Neural cell (in vitro differentiated cells): Measurements from ENCODE around the gene CDKAL1. TPM values are rescaled to one million over a fixed set of nuclear protein-coding genes. Genes with fewer than 3 reads are reported as not detected.

Experiments
- H2AFZ ChIP-seq: fragments of 200-600, 300-800 bp; sonication (generic), shearing (Covaris generic); 2 replicates; pipeline ENCODE4 v1.6.0; 2014; ENCODE audit warnings: low read depth, mild to moderate bottlenecking, antibody characterized with exemption, low read length, moderate library complexity
- H3F3A ChIP-seq: fragments of 200-600 bp; shearing (Covaris generic); 2 replicates; pipeline ENCODE4 v1.6.1; 2016; ENCODE audit warnings: mild to moderate bottlenecking, moderate library complexity, mixed read lengths, antibody characterized with exemption, low read length; ENCODE audit not compliant: insufficient read depth, poor library complexity, severe bottlenecking
- H3K27ac ChIP-seq: fragments of 200-600, 300-800 bp; sonication (generic), shearing (Covaris generic); 2 replicates; pipeline ENCODE4 v1.5.1; 2014; ENCODE audit warnings: mild to moderate bottlenecking, low read length, moderate library complexity
- H3K27me3 ChIP-seq: fragments of 300-800, 200-600 bp; sonication (generic), shearing (Covaris generic); 2 replicates; pipeline ENCODE4 v1.6.0; 2014; ENCODE audit warnings: mild to moderate bottlenecking, low read depth, low read length, moderate library complexity; ENCODE audit not compliant: insufficient read depth
- H3K36me3 ChIP-seq: fragments of 300-800, 200-600 bp; sonication (generic), shearing (Covaris generic); 2 replicates; pipeline ENCODE4 v1.5.1; 2014; ENCODE audit warnings: mild to moderate bottlenecking, antibody characterized with exemption, low read length, moderate library complexity; ENCODE audit not compliant: insufficient read depth
- H3K4me2 ChIP-seq: fragments of 300-800, 200-600 bp; sonication (generic), shearing (Covaris generic); 2 replicates; pipeline ENCODE4 v1.6.0; 2014; ENCODE audit warnings: mild to moderate bottlenecking, low read length
- H3K4me3 ChIP-seq: fragments of 300-800, 200-600 bp; sonication (generic), shearing (Covaris generic); 2 replicates; pipeline ENCODE4 v1.5.1; 2014; ENCODE audit warnings: mild to moderate bottlenecking, low read length, moderate library complexity
- H3K79me2 ChIP-seq: fragments of 200-600 bp; shearing (Covaris generic); replicated peaks from 2 replicates; pipeline ENCODE4 v1.6.0; 2014; ENCODE audit warnings: mild to moderate bottlenecking, low read length, moderate library complexity; ENCODE audit not compliant: insufficient read depth
- H3K9ac ChIP-seq: fragments of 300-800, 200-600 bp; sonication (generic), shearing (Covaris generic); 2 replicates; pipeline ENCODE4 v1.6.1; 2016; ENCODE audit warnings: mild to moderate bottlenecking, low read length, mixed read lengths
- H3K9me2 ChIP-seq: fragments of 200-600 bp; shearing (Covaris generic); 2 replicates; pipeline ENCODE4 v1.6.1; 2016; ENCODE audit warnings: mild to moderate bottlenecking, low read length, mixed read lengths; ENCODE audit not compliant: insufficient read depth
- H3K9me3 ChIP-seq: fragments of 200-600, 300-800 bp; sonication (generic), shearing (Covaris generic); 2 replicates; pipeline ENCODE4 v1.6.1; 2016; ENCODE audit warnings: mild to moderate bottlenecking, mixed run types, low read length, moderate library complexity, mixed read lengths
- H4K20me1 ChIP-seq: fragments of 200-600 bp; shearing (Covaris generic); 2 replicates; pipeline ENCODE4 v1.6.1; 2016; ENCODE audit warnings: mild to moderate bottlenecking, mixed run types; ENCODE audit not compliant: insufficient read depth
- EP300 ChIP-seq: fragments of 450-650 bp; conservative IDR thresholded peaks from 2 replicates; pipeline ENCODE4 v1.6.1; 2014; ENCODE audit warnings: antibody characterized with exemption, mild to moderate bottlenecking, moderate library complexity; ENCODE audit not compliant: poor library complexity, severe bottlenecking
- EZH2 ChIP-seq: fragments of 200-600, 300-800 bp; shearing (Covaris generic), sonication (generic); IDR thresholded peaks from 2 replicates; pipeline ENCODE4 v1.6.1; 2014; ENCODE audit warnings: antibody characterized with exemption, low read length, borderline replicate concordance, mild to moderate bottlenecking; ENCODE audit not compliant: insufficient read depth, poor library complexity, severe bottlenecking
- MXI1 ChIP-seq: fragments of 450-650 bp; conservative IDR thresholded peaks from 2 replicates; pipeline ENCODE4 v1.6.1; 2014; ENCODE audit warnings: antibody characterized with exemption, mild to moderate bottlenecking; ENCODE audit not compliant: poor library complexity, severe bottlenecking
- POLR2AphosphoS5 ChIP-seq: IDR thresholded peaks from 2 replicates; pipeline ENCODE4 v1.6.1; 2012
- RAD21 ChIP-seq: fragments of 450-650 bp; conservative IDR thresholded peaks from 2 replicates; pipeline ENCODE4 v1.6.1; 2014; ENCODE audit warnings: antibody characterized with exemption, mild to moderate bottlenecking, moderate library complexity
- SMC3 ChIP-seq: fragments of 450-650 bp; conservative IDR thresholded peaks from 2 replicates; pipeline ENCODE4 v1.6.1; 2014; ENCODE audit warnings: antibody characterized with exemption, mild to moderate bottlenecking, moderate library complexity; ENCODE audit not compliant: poor library complexity
- TAF1 ChIP-seq: IDR thresholded peaks from 2 replicates; pipeline ENCODE4 v1.6.1; 2012; ENCODE audit warnings: low read depth
- polyA plus RNA-seq: library from polyadenylated mRNA; depleted of rRNA; stranded (reverse); fragments of >200 nt; gene quantifications from 2 replicates; pipeline ENCODE4 v1.2.3, GENCODE V29; 2014
- TF ChIP-seq, protein P1 (sequence below): IDR thresholded peaks from 2 replicates; pipeline ENCODE4 v1.6.1; 2012; ENCODE audit warnings: borderline replicate concordance
- TF ChIP-seq, protein P2 (sequence below): fragments of 450-650 bp; IDR thresholded peaks from 2 replicates; pipeline ENCODE4 v1.5.1; 2014; ENCODE audit warnings: antibody characterized with exemption, mild to moderate bottlenecking, moderate library complexity; ENCODE audit not compliant: poor library complexity, severe bottlenecking

Gene CDKAL1
- polyA plus RNA-seq, 1 donor from 2014 or later: 10.7 TPM

DNA sequence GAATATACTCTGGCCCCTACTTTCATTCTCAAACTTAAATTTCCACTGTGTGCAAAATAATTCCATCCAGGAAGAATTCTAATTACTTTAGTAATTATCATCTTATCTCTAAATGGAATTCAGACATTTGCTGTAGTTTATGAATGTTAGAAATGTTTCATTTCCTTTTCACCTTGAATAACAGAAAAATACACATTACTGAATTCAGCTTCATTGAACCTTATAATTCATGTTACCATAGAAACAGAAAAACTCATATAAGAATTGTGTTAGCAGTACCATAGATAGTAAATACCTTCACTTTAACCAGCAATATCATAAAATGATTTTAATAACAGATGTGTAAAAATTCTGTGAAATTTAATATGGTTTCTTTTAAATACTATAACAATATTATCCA lies 514.9 kb downstream of the CDKAL1 start:
- Histone ChIP-seq H3K9me2 (no peaks in the 10 kb centered on the region), H3K9ac (no peak overlapping the region), H3K27me3 (no peaks in the 10 kb centered on the region), H3F3A (no peaks in the 10 kb centered on the region), H2AFZ (no peak overlapping the region), H3K79me2 (no peaks in the 10 kb centered on the region), H4K20me1 (no peaks in the 10 kb centered on the region), H3K4me2 (peak overlapping the region; percentile 9), H3K27ac (peak overlapping the region; percentile 52), H3K4me3 (peak overlapping the region; percentile 22), H3K9me3 (no peaks in the 10 kb centered on the region), H3K36me3 (no peaks in the 10 kb centered on the region)
- TF ChIP-seq, protein P1, sequence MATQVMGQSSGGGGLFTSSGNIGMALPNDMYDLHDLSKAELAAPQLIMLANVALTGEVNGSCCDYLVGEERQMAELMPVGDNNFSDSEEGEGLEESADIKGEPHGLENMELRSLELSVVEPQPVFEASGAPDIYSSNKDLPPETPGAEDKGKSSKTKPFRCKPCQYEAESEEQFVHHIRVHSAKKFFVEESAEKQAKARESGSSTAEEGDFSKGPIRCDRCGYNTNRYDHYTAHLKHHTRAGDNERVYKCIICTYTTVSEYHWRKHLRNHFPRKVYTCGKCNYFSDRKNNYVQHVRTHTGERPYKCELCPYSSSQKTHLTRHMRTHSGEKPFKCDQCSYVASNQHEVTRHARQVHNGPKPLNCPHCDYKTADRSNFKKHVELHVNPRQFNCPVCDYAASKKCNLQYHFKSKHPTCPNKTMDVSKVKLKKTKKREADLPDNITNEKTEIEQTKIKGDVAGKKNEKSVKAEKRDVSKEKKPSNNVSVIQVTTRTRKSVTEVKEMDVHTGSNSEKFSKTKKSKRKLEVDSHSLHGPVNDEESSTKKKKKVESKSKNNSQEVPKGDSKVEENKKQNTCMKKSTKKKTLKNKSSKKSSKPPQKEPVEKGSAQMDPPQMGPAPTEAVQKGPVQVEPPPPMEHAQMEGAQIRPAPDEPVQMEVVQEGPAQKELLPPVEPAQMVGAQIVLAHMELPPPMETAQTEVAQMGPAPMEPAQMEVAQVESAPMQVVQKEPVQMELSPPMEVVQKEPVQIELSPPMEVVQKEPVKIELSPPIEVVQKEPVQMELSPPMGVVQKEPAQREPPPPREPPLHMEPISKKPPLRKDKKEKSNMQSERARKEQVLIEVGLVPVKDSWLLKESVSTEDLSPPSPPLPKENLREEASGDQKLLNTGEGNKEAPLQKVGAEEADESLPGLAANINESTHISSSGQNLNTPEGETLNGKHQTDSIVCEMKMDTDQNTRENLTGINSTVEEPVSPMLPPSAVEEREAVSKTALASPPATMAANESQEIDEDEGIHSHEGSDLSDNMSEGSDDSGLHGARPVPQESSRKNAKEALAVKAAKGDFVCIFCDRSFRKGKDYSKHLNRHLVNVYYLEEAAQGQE: no peak
- TF ChIP-seq SMC3 (no peak), TAF1 (no peak)
- TF ChIP-seq, protein P2, sequence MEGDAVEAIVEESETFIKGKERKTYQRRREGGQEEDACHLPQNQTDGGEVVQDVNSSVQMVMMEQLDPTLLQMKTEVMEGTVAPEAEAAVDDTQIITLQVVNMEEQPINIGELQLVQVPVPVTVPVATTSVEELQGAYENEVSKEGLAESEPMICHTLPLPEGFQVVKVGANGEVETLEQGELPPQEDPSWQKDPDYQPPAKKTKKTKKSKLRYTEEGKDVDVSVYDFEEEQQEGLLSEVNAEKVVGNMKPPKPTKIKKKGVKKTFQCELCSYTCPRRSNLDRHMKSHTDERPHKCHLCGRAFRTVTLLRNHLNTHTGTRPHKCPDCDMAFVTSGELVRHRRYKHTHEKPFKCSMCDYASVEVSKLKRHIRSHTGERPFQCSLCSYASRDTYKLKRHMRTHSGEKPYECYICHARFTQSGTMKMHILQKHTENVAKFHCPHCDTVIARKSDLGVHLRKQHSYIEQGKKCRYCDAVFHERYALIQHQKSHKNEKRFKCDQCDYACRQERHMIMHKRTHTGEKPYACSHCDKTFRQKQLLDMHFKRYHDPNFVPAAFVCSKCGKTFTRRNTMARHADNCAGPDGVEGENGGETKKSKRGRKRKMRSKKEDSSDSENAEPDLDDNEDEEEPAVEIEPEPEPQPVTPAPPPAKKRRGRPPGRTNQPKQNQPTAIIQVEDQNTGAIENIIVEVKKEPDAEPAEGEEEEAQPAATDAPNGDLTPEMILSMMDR: no peak

DNA sequence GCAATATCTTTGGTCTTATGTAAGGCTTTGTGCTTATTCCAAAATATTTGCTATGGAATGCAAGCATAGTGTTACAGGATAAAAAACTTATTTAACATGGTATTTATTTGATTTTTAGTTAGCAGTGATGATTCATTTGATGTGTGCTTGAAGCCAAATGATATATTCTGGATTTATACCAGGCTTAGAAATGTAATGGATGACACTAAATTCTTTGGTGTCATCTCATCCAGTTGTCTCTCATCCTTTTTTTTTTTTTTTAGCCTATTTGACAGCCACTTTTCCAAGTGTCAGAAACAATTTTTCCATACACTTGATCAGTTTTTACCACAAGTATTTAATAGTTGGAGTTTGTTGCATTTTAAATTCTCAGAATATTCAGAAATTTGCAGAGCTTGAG lies 515.3 kb downstream of the CDKAL1 start:
- no peaks in the 10 kb centered on the region for H3F3A ChIP-seq
- TF ChIP-seq, protein P1: no peak
- TF ChIP-seq EZH2 (no peak), RAD21 (no peak), TAF1 (no peak), EP300 (peak; percentile 35), MXI1 (no peak), SMC3 (no peak), POLR2AphosphoS5 (no peak)
- TF ChIP-seq, protein P2: no peak
- no peaks in the 10 kb centered on the region for H3K9me3 ChIP-seq
- no peaks in the 10 kb centered on the region for H3K79me2 ChIP-seq
- peak overlapping the region; percentile 9 for H3K4me2 ChIP-seq
- no peaks in the 10 kb centered on the region for H4K20me1 ChIP-seq
- no peak overlapping the region for H2AFZ ChIP-seq
- H3K27me3 ChIP-seq: no peaks in the 10 kb centered on the region
- peak overlapping the region; percentile 22 for H3K4me3 ChIP-seq
- H3K9me2 ChIP-seq: no peaks in the 10 kb centered on the region
- H3K27ac ChIP-seq: peak overlapping the region; percentile 52
- no peaks in the 10 kb centered on the region for H3K36me3 ChIP-seq
- H3K9ac ChIP-seq: no peak overlapping the region
